Fibroblast of the aortic adventitia (primary cell): Measurements from ENCODE around the gene ICOSLG. TPM values are rescaled to one million over a fixed set of nuclear protein-coding genes. Genes with fewer than 3 reads are reported as not detected.
"Not testable (repeated sequence)": the region's sequence is repeated elsewhere in the genome, so short reads cannot be mapped to it uniquely, and the experiment has no call there.

Experiments
- DNase-seq: peaks from one replicate; pipeline ENCODE4 v3.0.0-alpha.2; 2010; ENCODE audit warnings: low read depth
- H3K4me3 ChIP-seq: 2 replicates; pipeline ENCODE4 v1.5.1; 2011; ENCODE audit warnings: low read depth, mild to moderate bottlenecking, control low read depth, low read length, moderate library complexity
- total RNA-seq: library from RNA; depleted of rRNA; stranded (reverse); fragments of >200 nt; gene quantifications from 2 replicates; pipeline ENCODE4 v1.2.3, GENCODE V29; 2012; ENCODE audit warnings: low replicate concordance
- TF ChIP-seq, protein P1 (sequence below): IDR thresholded peaks from 2 replicates; pipeline ENCODE4 v1.5.1; 2011; ENCODE audit warnings: mild to moderate bottlenecking, low read length, control low read depth, inconsistent platforms; ENCODE audit not compliant: insufficient read depth

Gene ICOSLG
- total RNA-seq, 1 donor, result 0.09 TPM

DNA sequence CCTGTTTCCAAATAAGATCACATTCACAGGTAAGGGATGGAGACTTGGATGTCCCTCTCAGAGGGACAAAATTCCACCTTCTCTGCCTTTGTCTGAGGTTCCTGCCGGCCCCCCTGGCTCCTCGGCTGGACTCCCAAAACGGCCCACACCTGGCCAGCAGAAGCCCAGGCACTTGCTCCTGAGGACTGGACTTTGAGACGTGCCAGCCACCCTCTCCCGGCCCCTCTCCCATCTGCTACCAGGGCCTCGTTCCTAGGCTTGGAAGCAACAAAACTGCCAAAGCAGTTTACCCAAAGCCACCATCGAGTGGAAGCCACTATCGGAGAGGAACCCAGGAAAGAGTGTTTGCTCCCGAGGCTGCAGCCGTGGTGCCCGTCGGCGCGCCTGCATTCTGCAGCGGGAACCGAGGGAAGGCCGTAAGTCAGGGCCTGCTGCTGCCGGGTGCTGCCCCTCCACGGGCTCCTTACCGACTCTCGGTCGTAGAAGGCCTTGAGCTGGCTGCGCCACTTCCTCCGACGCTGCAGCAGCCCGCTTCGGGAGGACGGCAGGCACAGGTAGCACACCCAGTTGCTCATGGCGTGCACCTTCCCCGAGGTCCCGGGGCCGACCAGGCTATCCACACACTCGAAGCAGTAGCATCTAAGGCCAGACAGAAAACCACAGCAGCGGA, 17.4 kb upstream of the ICOSLG start:
- DNase-seq, result no peak
- H3K4me3 ChIP-seq, result no peak overlapping the region
- TF ChIP-seq, protein P1, sequence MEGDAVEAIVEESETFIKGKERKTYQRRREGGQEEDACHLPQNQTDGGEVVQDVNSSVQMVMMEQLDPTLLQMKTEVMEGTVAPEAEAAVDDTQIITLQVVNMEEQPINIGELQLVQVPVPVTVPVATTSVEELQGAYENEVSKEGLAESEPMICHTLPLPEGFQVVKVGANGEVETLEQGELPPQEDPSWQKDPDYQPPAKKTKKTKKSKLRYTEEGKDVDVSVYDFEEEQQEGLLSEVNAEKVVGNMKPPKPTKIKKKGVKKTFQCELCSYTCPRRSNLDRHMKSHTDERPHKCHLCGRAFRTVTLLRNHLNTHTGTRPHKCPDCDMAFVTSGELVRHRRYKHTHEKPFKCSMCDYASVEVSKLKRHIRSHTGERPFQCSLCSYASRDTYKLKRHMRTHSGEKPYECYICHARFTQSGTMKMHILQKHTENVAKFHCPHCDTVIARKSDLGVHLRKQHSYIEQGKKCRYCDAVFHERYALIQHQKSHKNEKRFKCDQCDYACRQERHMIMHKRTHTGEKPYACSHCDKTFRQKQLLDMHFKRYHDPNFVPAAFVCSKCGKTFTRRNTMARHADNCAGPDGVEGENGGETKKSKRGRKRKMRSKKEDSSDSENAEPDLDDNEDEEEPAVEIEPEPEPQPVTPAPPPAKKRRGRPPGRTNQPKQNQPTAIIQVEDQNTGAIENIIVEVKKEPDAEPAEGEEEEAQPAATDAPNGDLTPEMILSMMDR, result no peak

DNA sequence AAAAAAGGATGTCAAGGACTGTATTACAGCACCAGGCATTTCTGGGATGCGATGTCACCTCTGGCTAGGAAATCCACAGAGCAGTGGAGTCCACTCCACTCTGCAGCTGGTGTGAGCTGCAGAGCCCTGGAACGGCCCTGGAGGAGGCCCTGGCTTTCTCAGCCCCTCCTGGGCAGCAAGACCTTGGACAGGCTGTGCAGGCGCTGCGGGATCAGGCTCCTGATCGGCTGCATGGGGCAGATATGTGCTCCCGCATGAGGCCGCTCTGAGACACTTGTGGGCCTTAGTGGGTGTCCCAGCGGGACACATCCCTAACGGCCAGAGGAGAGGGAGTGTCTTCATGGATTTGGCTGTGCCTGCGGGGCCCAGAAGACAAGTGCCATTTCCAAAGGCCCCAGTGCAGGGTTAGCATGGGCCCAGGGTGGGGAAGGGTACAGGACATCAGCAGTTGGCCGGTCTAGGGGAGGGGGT, 14.8 kb upstream of the ICOSLG start:
- no peak overlapping the region for H3K4me3 ChIP-seq
- DNase-seq, result peak; percentile 11
- TF ChIP-seq, protein P1, result no peak

DNA sequence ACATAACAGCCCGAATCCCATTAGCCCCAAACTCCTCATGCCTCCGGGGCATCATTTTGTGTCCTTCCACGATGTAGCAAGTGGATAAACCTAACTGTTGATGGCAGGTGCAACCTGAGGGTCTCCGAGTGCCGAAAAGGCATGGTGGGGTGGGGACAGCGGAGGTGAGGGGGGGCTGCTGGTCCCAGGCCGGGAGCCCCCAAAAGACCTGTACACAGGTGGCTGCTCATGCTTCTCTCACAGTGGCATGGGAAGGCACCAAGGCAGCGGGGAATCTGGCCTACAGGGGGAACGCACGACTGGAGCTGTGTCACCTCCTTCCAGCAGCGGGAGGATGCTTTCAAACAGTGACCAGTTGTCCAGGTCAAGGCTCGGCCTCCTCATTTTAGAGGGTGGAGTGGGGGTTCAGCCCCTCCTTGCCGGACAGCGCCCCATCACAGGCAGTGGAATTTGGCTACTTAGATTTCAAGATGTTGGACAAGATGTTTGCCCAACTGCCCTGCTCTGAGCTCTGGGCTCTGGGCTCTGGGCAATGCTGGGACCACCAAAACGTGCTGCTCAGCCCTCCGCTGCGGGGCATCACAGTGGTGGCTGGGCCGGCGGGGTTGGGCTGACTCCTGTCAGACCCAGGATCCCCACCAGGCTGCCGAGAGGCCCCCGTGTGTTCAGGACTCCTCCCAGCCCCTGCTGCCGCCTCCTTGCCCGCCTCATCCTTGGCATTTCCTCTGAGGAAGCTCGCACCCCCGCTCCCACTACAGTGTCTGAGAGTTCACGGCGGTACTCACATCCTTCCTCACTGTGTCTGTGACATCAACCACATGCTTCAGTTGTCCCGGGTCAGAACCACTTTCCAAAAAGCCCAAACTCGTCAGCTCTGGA, 13.3 kb upstream of the ICOSLG start:
- no peak for DNase-seq
- TF ChIP-seq, protein P1, result no peak
- no peak overlapping the region for H3K4me3 ChIP-seq

DNA sequence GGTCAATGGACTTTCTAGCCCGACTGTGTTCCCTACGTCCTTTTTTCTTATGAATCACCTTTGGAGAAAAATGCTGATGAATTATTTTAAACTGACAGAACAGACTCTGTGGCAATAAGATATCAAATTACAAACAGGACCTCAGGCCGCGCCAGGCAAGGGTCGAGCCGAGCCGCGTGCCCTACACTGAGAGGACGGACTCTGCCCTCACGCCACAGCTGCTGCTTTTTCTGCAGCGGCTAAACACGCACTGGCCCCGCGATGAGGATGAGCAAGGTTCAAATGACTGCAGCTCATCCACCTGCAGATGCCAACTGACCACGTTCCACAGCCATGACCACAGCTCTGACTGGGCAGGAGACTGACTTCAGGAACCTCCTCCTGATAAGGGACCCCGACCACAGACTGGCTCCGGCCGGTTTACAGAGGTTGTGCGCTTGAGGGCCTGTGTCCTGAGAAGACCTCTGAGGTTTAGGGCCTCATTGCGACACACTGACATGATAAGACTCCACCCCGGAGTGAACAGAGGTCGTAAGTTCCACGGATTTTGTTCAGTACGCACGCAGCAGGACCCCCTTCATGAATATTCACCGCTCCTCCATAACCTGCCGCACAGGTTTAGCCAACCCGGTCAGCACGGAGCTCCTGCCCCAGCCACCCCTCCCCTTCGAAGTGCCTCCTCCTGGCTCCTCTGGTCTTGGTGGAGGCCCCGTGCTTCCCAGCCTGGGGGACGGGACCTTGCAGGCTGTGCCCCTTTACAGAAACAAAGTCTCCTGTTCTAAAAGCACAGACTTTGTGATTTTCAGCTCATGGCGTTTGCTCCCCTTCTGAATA, 8.7 kb upstream of the ICOSLG start:
- not testable (repeated sequence) for H3K4me3 ChIP-seq, DNase-seq

DNA sequence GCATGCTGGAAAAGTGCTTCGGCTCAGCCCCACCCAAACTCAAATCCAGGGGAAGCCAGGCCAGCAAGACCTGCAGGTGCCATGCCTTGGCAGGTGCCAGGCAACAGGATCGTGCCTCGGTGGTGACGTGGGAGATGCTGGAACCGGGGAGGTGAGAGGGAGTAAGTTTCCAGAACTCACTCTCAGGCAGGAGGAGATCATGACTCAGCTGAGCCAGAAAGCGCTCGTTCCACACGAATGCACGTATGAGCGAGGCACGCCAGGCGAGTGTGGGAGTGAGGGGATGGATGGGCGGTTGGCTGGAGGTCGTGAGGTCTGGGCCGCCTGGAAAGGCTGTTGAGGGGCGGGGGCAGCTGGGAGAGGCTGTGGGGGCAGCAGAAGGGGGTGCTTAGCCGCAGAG, 7.2 kb upstream of the ICOSLG start:
- DNase-seq, H3K4me3 ChIP-seq: not testable (repeated sequence)

DNA sequence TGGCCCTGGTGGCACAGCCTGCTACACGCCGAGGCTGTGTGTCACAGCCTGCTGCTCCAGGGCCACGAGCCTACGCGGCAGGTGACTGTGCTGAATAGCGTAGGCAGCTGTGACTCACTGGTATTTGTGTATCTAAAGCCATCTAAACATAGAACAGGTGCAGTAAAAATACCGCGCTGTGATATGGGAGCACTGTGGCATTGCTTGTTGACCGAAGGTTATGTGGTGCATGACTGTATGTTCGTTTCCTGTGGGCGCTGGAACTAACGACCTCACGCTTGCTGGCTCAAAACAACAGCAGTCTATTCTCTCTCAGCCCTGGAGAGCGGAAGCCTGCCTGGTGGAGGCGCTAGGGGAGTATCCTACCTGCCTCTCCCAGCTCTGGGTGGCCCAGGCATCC, 3.2 kb upstream of the ICOSLG start:
- not testable (repeated sequence) for H3K4me3 ChIP-seq, DNase-seq

DNA sequence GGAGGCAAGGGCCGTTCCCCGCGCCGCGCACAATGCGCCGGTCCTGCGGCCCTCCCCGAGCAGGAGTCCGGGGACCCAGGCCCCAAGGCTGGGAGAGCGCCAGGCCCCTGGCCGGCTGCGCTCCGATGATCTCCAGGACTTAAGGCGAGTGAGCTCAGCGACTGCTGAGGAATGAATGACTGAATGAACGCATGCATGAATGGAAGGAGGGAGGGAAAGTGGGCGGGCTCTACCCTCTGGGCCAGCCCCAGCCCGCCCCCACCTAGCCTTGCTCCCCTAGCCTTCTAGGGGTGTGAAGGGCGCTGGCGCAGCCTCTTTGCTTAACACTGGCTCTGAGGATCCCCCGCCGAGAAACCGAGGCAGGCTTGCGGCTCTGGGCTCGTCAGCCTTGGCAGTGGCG, 538 bp upstream of the ICOSLG start:
- not testable (repeated sequence) for DNase-seq, H3K4me3 ChIP-seq

DNA sequence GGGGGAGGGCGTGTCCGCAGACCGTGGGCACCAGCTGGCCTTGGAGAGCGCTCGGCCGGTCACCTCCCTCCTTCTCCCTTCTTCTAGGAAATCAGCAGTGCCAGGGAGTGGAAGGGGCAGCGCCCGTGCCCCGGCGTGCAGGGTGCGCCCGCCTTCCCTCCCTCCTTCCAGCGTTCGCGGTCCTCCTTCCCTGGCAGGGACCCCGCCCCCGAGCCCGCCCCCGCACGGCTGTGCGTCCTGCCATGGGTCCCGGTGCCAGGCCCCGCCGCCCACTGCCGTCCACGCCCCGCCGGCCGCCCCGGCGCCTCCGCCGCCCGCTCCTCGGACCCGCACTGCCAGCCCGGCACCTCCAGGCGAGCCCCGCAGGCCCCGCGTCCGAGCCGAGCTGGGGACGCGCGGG, 390 bp downstream of the ICOSLG start:
- not testable (repeated sequence) for DNase-seq, H3K4me3 ChIP-seq

DNA sequence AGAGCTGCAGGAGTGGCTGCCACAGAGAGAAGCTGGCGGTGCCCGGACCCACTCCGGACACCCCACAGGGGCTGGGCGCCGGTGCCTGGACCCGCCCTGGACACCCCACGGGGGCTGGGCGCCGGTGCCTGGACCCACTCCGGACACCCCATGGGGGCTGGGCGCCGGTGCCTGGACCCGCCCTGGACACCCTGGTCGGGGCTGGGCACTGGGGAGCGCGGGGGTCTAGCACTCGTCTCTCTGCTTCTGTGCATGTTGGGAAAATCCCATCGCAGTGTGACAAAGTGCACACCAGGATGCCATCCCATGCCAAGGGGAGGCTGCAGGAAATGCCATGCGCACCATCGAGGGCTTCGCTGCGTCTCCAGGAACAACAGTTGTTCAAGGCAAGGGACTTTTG, 11.2 kb downstream of the ICOSLG start:
- DNase-seq, H3K4me3 ChIP-seq: not testable (repeated sequence)

DNA sequence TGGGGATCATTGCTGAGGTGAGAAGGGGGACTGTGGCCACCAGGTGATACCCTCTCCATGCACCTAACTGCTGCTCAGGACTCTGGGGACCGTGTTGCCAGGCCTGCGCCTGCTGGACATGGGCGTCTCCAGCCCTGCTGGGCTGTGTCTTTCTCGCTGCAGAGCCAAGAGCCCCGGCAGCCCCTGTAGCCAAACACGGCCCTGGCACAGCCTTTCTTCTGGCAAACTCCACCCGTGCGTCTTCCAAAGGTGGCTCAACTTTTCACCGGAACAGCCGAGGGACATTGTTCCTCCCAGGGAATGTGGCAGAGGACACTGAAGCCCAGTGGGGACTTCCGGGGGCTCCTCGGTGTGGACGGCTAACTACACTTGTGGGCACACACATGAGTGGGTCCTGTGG, 12.6 kb downstream of the ICOSLG start:
- H3K4me3 ChIP-seq, DNase-seq: not testable (repeated sequence)

DNA sequence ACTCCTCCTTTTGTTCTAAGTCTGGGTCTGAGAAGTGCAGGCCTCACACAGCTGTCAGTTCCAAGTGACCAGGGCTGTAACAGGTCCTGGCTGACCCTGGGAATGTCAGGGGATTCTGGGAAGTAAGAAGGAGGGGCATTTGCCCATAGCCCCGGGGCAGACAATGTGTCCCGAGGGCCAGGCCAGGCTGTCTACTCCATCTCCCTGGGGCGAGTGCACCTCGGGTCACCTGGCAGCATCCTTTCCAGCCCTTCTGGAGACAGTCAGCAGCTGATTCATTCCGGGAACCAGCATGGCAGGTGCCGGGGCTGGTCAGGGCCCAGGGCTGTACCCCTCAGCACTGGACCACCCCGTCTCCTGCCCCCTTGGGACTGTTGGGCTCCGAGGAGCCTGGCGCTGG, 13.1 kb downstream of the ICOSLG start:
- H3K4me3 ChIP-seq, DNase-seq: not testable (repeated sequence)

DNA sequence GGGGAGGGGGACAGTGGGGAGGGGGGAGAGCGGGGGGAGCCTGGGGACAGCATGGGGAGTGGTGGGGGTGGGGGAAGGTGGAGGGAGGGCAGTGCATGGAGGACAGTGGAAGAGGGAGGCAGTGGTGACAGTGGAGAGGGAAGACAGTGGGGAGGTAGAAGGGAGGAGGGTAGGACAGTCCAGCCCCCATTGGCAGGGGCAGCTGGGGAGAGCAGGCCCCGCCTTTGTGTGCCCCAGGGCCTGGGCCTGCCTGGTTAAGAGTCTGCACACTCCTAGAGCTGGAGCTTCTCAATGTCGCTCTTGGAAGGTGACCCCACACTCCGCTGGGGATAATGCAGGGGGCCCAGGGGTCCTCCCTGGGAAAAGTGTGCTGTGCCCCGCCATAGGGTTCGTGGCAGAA, 15.1 kb downstream of the ICOSLG start:
- H3K4me3 ChIP-seq, DNase-seq: not testable (repeated sequence)

DNA sequence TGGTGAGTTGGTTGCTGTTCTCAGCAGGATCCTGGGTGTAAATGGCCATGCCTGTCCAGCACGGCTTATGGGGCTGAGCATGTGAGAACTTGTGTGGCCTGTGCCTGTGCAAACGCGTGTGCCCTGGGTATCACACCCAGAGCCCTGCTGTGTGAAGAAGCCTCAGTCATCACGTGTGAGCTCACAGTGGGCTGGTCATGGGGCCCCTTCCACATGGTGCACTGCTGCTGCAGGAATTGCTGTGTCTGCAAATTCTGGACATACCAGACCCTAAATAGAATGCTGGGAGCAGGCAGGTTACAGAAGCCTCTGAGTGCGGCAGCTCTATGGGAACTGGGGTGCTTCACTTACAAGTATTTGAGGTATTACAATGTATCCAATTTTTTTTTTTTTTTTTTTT, 17.4 kb downstream of the ICOSLG start:
- DNase-seq, H3K4me3 ChIP-seq: not testable (repeated sequence)

DNA sequence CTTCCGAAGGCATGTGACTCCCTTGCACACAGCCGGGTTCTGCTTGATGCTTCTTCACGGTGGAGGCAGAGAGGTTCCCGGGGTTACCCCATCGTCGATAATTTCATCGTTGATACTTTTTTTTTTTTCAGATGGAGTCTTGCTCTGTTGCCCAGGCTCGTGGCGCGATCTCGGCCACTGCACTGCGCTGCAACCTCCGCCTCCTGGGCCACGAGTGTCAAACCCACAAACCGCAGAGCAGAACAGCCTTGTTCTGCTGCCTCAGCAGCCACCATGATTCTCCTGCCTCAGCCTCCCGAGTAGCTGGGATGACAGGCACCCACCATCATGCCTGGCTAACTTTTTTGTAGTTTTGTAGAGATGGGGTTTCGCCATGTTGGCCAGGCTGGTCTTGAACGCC, 20.1 kb downstream of the ICOSLG start:
- H3K4me3 ChIP-seq, DNase-seq: not testable (repeated sequence)

DNA sequence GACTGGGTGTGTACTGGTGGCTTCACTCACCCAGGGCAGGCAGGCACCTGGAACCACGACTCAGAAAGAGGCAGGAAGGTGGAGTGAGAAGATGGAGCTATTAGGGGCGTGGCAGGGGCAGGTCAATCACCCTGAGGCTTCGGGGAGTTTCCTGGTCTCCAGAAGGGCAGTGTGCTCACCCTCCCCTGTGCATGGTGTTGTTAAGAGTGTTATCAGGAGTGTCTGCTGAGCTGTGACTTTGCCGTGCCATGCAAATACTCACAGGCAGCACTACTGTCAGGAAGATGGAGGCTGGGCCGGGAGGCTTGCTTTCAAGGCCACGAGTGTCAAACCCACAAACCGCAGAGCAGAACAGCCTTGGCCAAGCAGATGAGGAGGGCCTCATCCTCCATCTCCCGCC, 22.3 kb downstream of the ICOSLG start:
- DNase-seq, H3K4me3 ChIP-seq: not testable (repeated sequence)
